GM23338 (cell line): ENCODE measurements around the gene PCSK5. TPM values are rescaled to one million over a fixed set of nuclear protein-coding genes. Genes with fewer than 3 reads are reported as not detected.

ENCODE experiments used
- ATAC-seq: fragments of 200-7000 bp; cut with Tn5 transposase; 3 replicates; pipeline ENCODE4 v1.9.1; 2020
- DNase-seq: peaks from one replicate; pipeline ENCODE4 v3.0.0-alpha.2; 2015; ENCODE audit warnings: low spot score
- H2AFZ ChIP-seq: fragments of 200-600 bp; sonication (generic); 2 replicates; pipeline ENCODE4 v1.8.0; 2016; ENCODE audit warnings: antibody characterized with exemption, mild to moderate bottlenecking, moderate library complexity
- H3F3A ChIP-seq: fragments of 200-600 bp; sonication (generic); replicated peaks from 2 replicates; pipeline ENCODE4 v1.8.0; 2017; ENCODE audit warnings: antibody characterized with exemption, mixed run types, low read depth
- H3K27ac ChIP-seq: fragments of 200-600 bp; sonication (generic); 2 replicates; pipeline ENCODE4 v1.6.1; 2016; ENCODE audit warnings: low read depth
- H3K27me3 ChIP-seq: fragments of 200-600 bp; sonication (generic); 2 replicates; pipeline ENCODE4 v1.8.0; 2016; ENCODE audit warnings: mild to moderate bottlenecking, mixed run types, moderate library complexity; ENCODE audit not compliant: insufficient read depth
- H3K36me3 ChIP-seq: fragments of 200-600 bp; sonication (generic); 2 replicates; pipeline ENCODE4 v1.8.0; 2016; ENCODE audit warnings: mild to moderate bottlenecking; ENCODE audit not compliant: insufficient read depth
- H3K4me1 ChIP-seq: fragments of 200-600 bp; sonication (generic); 2 replicates; pipeline ENCODE4 v1.8.0; 2016; ENCODE audit warnings: mild to moderate bottlenecking, moderate library complexity; ENCODE audit not compliant: insufficient read depth
- H3K4me2 ChIP-seq: fragments of 200-600 bp; sonication (generic); 2 replicates; pipeline ENCODE4 v1.7.1; 2017; ENCODE audit warnings: mixed run types
- H3K4me3 ChIP-seq: fragments of 200-600 bp; sonication (generic); 2 replicates; pipeline ENCODE4 v1.6.1; 2016; ENCODE audit warnings: mixed run types
- H3K79me2 ChIP-seq: fragments of 200-600 bp; sonication (generic); replicated peaks from 2 replicates; pipeline ENCODE4 v1.8.0; 2017; ENCODE audit warnings: mild to moderate bottlenecking; ENCODE audit not compliant: insufficient read depth
- H3K9me2 ChIP-seq: fragments of 200-600 bp; sonication (generic); 2 replicates; pipeline ENCODE4 v1.8.0; 2017; ENCODE audit not compliant: insufficient read depth
- H4K20me1 ChIP-seq: fragments of 200-600 bp; sonication (generic); replicated peaks from 2 replicates; pipeline ENCODE4 v1.8.0; 2017; ENCODE audit warnings: mild to moderate bottlenecking; ENCODE audit not compliant: insufficient read depth
- H3K27ac Mint-ChIP-seq: 2 replicates; pipeline ENCODE4 v1.8.0; 2020; ENCODE audit warnings: inconsistent platforms, mild to moderate bottlenecking, moderate library complexity, mixed read lengths
- H3K27me3 Mint-ChIP-seq: 3 replicates; pipeline ENCODE4 v1.8.0; 2022; ENCODE audit warnings: low read depth, mild to moderate bottlenecking, moderate library complexity, mixed read lengths, inconsistent platforms; ENCODE audit not compliant: insufficient read depth, poor library complexity
- H3K36me3 Mint-ChIP-seq: 3 replicates; pipeline ENCODE4 v1.8.0; 2021; ENCODE audit warnings: low read depth, mild to moderate bottlenecking, inconsistent platforms, moderate library complexity, mixed read lengths
- H3K4me1 Mint-ChIP-seq: 3 replicates; pipeline ENCODE4 v1.8.0; 2020; ENCODE audit warnings: mild to moderate bottlenecking, inconsistent platforms, mixed read lengths
- H3K4me3 Mint-ChIP-seq: 3 replicates; pipeline ENCODE4 v1.8.0; 2021; ENCODE audit warnings: moderate library complexity, mild to moderate bottlenecking, inconsistent platforms, mixed read lengths
- H3K9me3 Mint-ChIP-seq: 3 replicates; pipeline ENCODE4 v1.8.0; 2020; ENCODE audit warnings: moderate library complexity, mild to moderate bottlenecking, inconsistent platforms, mixed read lengths
- CREB1 ChIP-seq: fragments of 250-450 bp; sonication (Bioruptor Pico); IDR thresholded peaks from 2 replicates; pipeline ENCODE4 v1.5.0; 2020; ENCODE audit warnings: low read depth, mild to moderate bottlenecking, moderate library complexity
- EZH2 ChIP-seq: fragments of 200-600 bp; sonication (generic); IDR thresholded peaks from one replicate; pipeline ENCODE4 v1.8.0; 2017; ENCODE audit warnings: antibody characterized with exemption, mild to moderate bottlenecking, low read depth; ENCODE audit not compliant: unreplicated experiment
- EZH2phosphoT487 ChIP-seq: fragments of 200-600 bp; sonication (generic); IDR thresholded peaks from one replicate; pipeline ENCODE4 v1.8.1; 2018; ENCODE audit warnings: antibody characterized with exemption; ENCODE audit not compliant: unreplicated experiment
- JUNB ChIP-seq: IDR thresholded peaks from one replicate; pipeline ENCODE4 v1.6.1; 2016; ENCODE audit warnings: antibody characterized with exemption; ENCODE audit not compliant: unreplicated experiment
- NANOG ChIP-seq: IDR thresholded peaks from 2 replicates; pipeline ENCODE4 v1.6.1; 2016; ENCODE audit warnings: antibody characterized with exemption, borderline replicate concordance
- POLR2AphosphoS5 ChIP-seq: IDR thresholded peaks from 2 replicates; pipeline ENCODE4 v1.6.1; 2016; ENCODE audit warnings: antibody characterized with exemption, low read depth
- STAT1 ChIP-seq: IDR thresholded peaks from one replicate; pipeline ENCODE4 v1.6.1; 2016; ENCODE audit warnings: antibody characterized with exemption; ENCODE audit not compliant: unreplicated experiment
- ZNF114 ChIP-seq: fragments of 250-450 bp; sonication (Bioruptor Pico); IDR thresholded peaks from 2 replicates; pipeline ENCODE4 v1.5.0; 2020; ENCODE audit warnings: mild to moderate bottlenecking, moderate library complexity
- ZNF331 ChIP-seq: fragments of 250-450 bp; sonication (Bioruptor Pico); IDR thresholded peaks from 2 replicates; pipeline ENCODE4 v1.5.0; 2020; ENCODE audit warnings: low read depth, mild to moderate bottlenecking, moderate library complexity
- ZNF462 ChIP-seq: fragments of 250-450 bp; sonication (Bioruptor Pico); IDR thresholded peaks from 2 replicates; pipeline ENCODE4 v1.5.0; 2020; ENCODE audit warnings: mild to moderate bottlenecking, moderate library complexity
- polyA plus RNA-seq: library from polyadenylated mRNA; unstranded; fragments of >200 nt; fragmentation: Nextera tagmentation; extraction: Ambion mirVana; gene quantifications from 2 replicates; pipeline ENCODE4 v1.2.1, GENCODE V29; 2016
- total RNA-seq: library from RNA; depleted of rRNA; stranded (reverse); fragments of >200 nt; shearing (Covaris generic); gene quantifications from 2 replicates; pipeline ENCODE4 v1.2.3, GENCODE V29; 2014
- TF ChIP-seq, protein P1 (sequence below): IDR thresholded peaks from 2 replicates; pipeline ENCODE4 v1.6.1; 2016; ENCODE audit warnings: antibody characterized with exemption
- TF ChIP-seq, protein P2 (sequence below), 2 experiments: fragments of 200-600 bp in 1 of 2; sonication (generic) in 1 of 2; conservative IDR thresholded peaks; 2 replicates each; pipeline versions ENCODE4 v1.5.1 to v1.6.1; 2016 to 2017; ENCODE audit warnings: antibody characterized with exemption in 2 of 2, low read depth in 2 of 2, mild to moderate bottlenecking in 2 of 2, moderate library complexity in 1 of 2
- TF ChIP-seq, protein P3 (sequence below): IDR thresholded peaks from one replicate; pipeline ENCODE4 v1.6.1; 2018; ENCODE audit warnings: antibody characterized with exemption; ENCODE audit not compliant: unreplicated experiment

The PCSK5 gene
- total and polyA plus RNA-seq, 2 experiments from 2014 or later: 12.3 to 34.8 TPM

DNA sequence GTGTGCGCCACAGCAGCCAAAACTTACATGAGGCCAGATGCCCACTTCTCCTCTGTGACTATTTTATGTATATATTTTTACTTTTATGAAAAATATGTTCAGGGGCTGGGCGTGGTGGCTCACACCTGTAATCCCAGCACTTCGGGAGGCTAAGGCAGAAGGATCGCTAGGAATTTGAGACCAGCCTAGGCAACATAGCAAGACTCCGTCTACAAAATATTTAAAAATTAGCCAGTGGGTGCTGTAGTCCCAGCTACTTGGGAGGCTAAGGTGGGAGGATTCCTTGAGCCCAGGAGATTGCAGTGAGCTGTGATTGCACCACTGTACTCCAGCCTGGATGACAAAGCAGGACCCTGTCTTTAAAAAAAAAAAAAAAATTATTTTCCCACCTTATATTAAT lies 420.5 kb downstream of the PCSK5 start:
- H3K4me1 Mint-ChIP-seq: peaks cover 4% of the 10 kb centered on the region
- Histone ChIP-seq H3K27ac (no peak overlapping the region), H2AFZ (no peak overlapping the region), H3K27me3 (no peaks in the 10 kb centered on the region), H3K79me2 (no peaks in the 10 kb centered on the region), H3K4me2 (no peak overlapping the region), H3K4me1 (no peaks in the 10 kb centered on the region), H3K4me3 (no peak overlapping the region), H3F3A (no peaks in the 10 kb centered on the region), H4K20me1 (no peaks in the 10 kb centered on the region), H3K36me3 (no peaks in the 10 kb centered on the region), H3K9me2 (no peaks in the 10 kb centered on the region)
- H3K9me3 Mint-ChIP-seq: no peaks in the 10 kb centered on the region
- TF ChIP-seq, protein P1, sequence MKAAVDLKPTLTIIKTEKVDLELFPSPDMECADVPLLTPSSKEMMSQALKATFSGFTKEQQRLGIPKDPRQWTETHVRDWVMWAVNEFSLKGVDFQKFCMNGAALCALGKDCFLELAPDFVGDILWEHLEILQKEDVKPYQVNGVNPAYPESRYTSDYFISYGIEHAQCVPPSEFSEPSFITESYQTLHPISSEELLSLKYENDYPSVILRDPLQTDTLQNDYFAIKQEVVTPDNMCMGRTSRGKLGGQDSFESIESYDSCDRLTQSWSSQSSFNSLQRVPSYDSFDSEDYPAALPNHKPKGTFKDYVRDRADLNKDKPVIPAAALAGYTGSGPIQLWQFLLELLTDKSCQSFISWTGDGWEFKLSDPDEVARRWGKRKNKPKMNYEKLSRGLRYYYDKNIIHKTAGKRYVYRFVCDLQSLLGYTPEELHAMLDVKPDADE: no peak
- no peak for TF ChIP-seq POLR2AphosphoS5
- TF ChIP-seq ZNF462 (CRISPR knock-in tag): no peak
- TF ChIP-seq CREB1 (CRISPR knock-in tag): no peak
- TF ChIP-seq STAT1: no peak
- TF ChIP-seq, protein P2, sequence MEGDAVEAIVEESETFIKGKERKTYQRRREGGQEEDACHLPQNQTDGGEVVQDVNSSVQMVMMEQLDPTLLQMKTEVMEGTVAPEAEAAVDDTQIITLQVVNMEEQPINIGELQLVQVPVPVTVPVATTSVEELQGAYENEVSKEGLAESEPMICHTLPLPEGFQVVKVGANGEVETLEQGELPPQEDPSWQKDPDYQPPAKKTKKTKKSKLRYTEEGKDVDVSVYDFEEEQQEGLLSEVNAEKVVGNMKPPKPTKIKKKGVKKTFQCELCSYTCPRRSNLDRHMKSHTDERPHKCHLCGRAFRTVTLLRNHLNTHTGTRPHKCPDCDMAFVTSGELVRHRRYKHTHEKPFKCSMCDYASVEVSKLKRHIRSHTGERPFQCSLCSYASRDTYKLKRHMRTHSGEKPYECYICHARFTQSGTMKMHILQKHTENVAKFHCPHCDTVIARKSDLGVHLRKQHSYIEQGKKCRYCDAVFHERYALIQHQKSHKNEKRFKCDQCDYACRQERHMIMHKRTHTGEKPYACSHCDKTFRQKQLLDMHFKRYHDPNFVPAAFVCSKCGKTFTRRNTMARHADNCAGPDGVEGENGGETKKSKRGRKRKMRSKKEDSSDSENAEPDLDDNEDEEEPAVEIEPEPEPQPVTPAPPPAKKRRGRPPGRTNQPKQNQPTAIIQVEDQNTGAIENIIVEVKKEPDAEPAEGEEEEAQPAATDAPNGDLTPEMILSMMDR (conservative IDR thresholded peaks at IDR 0.05; ENCODE audit: low read depth in 2 of 2): no peak
- TF ChIP-seq JUNB: no peak
- TF ChIP-seq ZNF331: no peak
- no peak for TF ChIP-seq ZNF114
- no peak for TF ChIP-seq NANOG
- TF ChIP-seq EZH2: no peak
- no peak for TF ChIP-seq EZH2phosphoT487
- TF ChIP-seq, protein P3, sequence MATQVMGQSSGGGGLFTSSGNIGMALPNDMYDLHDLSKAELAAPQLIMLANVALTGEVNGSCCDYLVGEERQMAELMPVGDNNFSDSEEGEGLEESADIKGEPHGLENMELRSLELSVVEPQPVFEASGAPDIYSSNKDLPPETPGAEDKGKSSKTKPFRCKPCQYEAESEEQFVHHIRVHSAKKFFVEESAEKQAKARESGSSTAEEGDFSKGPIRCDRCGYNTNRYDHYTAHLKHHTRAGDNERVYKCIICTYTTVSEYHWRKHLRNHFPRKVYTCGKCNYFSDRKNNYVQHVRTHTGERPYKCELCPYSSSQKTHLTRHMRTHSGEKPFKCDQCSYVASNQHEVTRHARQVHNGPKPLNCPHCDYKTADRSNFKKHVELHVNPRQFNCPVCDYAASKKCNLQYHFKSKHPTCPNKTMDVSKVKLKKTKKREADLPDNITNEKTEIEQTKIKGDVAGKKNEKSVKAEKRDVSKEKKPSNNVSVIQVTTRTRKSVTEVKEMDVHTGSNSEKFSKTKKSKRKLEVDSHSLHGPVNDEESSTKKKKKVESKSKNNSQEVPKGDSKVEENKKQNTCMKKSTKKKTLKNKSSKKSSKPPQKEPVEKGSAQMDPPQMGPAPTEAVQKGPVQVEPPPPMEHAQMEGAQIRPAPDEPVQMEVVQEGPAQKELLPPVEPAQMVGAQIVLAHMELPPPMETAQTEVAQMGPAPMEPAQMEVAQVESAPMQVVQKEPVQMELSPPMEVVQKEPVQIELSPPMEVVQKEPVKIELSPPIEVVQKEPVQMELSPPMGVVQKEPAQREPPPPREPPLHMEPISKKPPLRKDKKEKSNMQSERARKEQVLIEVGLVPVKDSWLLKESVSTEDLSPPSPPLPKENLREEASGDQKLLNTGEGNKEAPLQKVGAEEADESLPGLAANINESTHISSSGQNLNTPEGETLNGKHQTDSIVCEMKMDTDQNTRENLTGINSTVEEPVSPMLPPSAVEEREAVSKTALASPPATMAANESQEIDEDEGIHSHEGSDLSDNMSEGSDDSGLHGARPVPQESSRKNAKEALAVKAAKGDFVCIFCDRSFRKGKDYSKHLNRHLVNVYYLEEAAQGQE: no peak
- DNase-seq: no peak
- no peak overlapping the region for H3K27ac Mint-ChIP-seq
- no peak for ATAC-seq
- H3K27me3 Mint-ChIP-seq: peaks cover 5% of the 10 kb centered on the region
- no peak overlapping the region for H3K4me3 Mint-ChIP-seq
- H3K36me3 Mint-ChIP-seq: no peaks in the 10 kb centered on the region; the same call in 2 of the 3 replicates
